ENCODE measurements around the gene ADAMTS16.

Gene ADAMTS16

DNA sequence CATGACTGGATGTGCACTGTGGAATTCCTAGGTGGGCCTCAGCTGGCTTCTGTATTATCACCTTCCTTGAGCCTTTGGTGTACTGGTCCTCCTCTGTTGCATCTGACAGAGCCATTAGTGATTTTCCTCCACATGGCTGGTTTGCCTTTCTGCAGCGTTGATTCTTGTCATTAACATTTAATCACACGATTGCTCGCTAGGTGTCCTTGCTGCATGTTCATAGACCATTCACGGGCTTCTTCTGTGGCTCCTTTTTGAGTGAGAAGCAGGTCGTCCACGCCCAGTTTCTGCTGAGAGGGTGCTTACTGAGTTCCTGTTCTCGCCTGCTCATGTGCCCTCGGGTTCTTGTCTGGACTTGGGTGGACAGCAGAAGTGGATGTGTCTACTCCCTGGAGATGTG, 29.3 kb downstream of the ADAMTS16 start:
- TF ChIP-seq, protein P1, sequence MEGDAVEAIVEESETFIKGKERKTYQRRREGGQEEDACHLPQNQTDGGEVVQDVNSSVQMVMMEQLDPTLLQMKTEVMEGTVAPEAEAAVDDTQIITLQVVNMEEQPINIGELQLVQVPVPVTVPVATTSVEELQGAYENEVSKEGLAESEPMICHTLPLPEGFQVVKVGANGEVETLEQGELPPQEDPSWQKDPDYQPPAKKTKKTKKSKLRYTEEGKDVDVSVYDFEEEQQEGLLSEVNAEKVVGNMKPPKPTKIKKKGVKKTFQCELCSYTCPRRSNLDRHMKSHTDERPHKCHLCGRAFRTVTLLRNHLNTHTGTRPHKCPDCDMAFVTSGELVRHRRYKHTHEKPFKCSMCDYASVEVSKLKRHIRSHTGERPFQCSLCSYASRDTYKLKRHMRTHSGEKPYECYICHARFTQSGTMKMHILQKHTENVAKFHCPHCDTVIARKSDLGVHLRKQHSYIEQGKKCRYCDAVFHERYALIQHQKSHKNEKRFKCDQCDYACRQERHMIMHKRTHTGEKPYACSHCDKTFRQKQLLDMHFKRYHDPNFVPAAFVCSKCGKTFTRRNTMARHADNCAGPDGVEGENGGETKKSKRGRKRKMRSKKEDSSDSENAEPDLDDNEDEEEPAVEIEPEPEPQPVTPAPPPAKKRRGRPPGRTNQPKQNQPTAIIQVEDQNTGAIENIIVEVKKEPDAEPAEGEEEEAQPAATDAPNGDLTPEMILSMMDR (conservative IDR thresholded peaks at IDR 0.05; ENCODE audit: low read depth, low read length), result no peak
- no peak overlapping the region for H3K4me3 ChIP-seq (ENCODE audit: low read depth, low read length)
- no peak for DNase-seq (ENCODE audit: low read depth)

DNA sequence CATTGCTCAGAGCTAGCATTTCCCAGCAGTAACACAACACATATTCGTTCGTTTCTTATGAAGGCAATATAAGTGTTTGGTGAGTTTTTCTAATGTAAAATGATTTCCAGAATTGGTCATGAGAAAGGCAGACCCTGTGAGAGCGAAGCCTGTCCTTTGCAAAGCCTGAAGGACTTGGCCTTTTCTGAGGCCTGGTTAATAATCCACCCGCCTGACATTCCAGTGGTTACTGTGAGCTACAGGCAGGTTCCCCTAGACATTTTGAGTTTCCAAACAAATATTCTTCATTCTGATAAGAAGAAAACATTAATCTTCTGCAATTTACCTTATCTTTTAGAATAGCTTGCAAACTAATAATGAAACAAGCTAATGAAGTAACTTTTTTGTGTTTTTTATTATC, 38.0 kb downstream of the ADAMTS16 start:
- H3K4me3 ChIP-seq (ENCODE audit: low read depth, low read length), result no peak overlapping the region
- TF ChIP-seq, protein P1 (conservative IDR thresholded peaks at IDR 0.05; ENCODE audit: low read depth, low read length), result no peak
- peak; percentile 54 for DNase-seq (ENCODE audit: low read depth)

DNA sequence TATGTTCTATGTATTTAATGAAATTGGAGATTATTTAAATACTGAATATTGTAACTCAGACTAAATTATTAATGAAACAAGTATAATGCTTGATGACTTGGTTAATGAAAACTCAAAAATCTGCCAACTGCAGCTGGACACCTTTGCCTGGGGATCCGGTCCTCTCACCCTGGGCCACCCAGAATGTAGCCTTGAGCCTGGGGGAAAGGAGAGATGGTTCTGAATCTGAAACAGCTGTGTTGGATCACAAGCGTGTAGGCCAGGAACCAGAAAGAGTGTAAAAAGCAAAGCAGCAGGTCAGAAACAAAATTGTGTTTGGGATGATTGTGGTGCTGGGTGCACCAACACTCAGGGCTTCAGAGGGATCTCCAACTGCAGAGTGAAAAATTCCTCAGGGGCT, 38.5 kb downstream of the ADAMTS16 start:
- TF ChIP-seq, protein P1 (conservative IDR thresholded peaks at IDR 0.05; ENCODE audit: low read depth, low read length), result no peak
- DNase-seq (ENCODE audit: low read depth), result no peak
- no peak overlapping the region for H3K4me3 ChIP-seq (ENCODE audit: low read depth, low read length)

DNA sequence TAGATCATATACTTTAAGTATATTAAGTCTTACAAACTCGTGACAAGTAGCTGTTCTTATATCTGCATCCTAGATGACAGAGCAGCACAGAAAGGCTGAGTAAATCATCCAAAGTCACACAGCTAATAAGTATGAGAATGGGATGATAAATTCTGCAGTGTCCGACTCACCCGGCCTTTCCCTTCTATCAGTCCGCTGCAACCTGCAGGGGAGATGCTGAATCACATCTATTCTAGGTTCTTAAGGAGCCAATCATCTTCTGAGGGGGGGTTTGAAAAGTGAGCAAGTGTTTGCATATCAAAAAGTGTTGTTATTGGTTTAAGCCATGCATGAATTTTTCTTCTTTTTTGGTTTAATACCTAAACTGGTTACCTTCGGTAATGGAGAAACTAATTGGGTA, 38.9 kb downstream of the ADAMTS16 start:
- DNase-seq (ENCODE audit: low read depth), result no peak
- no peak overlapping the region for H3K4me3 ChIP-seq (ENCODE audit: low read depth, low read length)
- TF ChIP-seq, protein P1 (conservative IDR thresholded peaks at IDR 0.05; ENCODE audit: low read depth, low read length), result no peak

DNA sequence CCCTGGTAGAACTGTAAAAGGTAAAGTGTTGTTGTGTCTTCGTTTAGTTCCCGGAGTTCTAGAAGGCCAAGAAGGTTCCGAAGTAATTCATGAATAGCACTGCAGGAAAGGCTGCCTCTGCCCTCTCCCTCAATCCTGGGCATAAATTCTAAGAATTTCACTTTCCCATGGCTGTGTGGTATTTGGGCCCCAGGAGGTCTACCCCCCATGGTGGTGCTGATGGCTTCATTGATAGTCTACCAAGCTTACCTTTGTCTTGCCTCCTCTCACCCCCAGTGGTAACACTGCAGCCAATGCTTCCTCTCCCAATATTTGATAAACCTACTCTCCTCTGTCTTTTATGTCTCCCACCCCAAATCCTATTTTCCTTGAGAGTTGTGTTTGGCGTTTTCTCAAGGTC, 39.5 kb downstream of the ADAMTS16 start:
- DNase-seq (ENCODE audit: low read depth), result no peak
- TF ChIP-seq, protein P1 (conservative IDR thresholded peaks at IDR 0.05; ENCODE audit: low read depth, low read length), result no peak

DNA sequence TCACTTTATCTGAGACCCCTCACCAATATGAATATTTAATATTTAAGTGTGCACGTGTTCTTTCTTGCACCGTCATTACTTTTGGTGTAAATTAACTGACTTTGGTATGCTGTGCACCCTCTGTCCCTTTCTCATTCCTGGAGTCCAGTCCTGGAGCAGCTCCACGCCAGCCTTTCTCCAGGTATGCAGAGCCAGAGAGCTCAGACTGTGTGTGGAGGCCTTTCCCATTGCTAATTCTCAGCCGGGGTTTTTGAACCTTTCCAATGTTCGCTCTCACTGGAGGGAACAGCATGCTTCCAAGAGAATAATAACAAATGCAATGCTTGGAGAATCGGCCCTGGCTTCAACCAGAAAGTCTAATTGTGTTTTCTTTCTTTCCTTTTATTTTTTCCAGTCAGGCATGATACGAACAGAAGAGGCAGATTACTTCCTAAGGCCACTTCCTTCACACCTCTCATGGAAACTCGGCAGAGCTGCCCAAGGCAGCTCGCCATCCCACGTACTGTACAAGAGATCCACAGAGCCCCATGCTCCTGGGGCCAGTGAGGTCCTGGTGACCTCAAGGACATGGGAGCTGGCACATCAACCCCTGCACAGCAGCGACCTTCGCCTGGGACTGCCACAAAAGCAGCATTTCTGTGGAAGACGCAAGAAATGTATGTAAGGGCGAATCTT, 41.7 kb downstream of the ADAMTS16 start:
- TF ChIP-seq, protein P1 (conservative IDR thresholded peaks at IDR 0.05; ENCODE audit: low read depth, low read length), result no peak
- no peak for DNase-seq (ENCODE audit: low read depth)
- H3K4me3 ChIP-seq (ENCODE audit: low read depth, low read length), result no peak overlapping the region

More for the DNA sequence above, 39.5 kb downstream of the ADAMTS16 start:
- no peak overlapping the region for H3K4me3 ChIP-seq (ENCODE audit: low read depth, low read length)

DNA sequence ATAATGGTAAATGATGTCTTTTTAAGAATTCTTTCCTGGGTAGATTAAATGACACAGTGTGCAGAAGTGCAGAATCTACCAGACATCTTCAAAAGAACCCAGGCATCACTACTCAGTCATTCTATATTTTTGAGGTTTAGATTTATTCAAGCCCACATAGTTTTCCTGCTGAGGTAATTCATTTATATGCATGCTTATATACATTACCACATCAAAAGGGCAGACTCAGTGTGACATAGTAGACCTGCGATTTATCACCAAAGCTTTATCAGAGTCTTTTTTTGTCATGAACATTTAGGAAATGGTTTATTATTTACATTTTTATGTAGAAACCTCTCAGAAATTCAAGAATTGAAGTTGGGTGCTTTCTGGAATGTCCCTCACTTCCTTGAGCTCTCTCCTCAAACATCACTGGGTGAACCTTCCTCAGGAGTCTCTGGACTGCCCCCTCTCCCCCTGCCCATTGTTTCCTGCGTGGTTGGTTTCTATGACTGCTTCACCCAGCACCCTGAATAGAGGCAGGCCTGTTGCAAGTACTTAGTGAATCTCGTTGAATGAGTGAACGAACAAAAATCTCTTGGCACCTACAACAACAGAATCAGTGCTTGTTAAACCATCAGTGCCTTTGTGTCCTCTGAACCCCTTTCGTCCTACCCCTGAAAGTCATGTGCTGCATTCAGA, 42.5 kb downstream of the ADAMTS16 start:
- TF ChIP-seq, protein P1 (conservative IDR thresholded peaks at IDR 0.05; ENCODE audit: low read depth, low read length), result no peak
- no peak for DNase-seq (ENCODE audit: low read depth)
- no peak overlapping the region for H3K4me3 ChIP-seq (ENCODE audit: low read depth, low read length)
